Astrocyte of the spinal cord (primary cell): ENCODE data around the gene SLC2A11.

ENCODE experiments used
- DNase-seq: peaks from one replicate; pipeline ENCODE4 v3.0.0; 2011; ENCODE audit warnings: low read depth, low spot score
- H3K4me3 ChIP-seq: 2 replicates; pipeline ENCODE4 v1.5.1; 2011; ENCODE audit warnings: low read depth, mild to moderate bottlenecking, low read length, moderate library complexity
- CTCF ChIP-seq: IDR thresholded peaks from 2 replicates; pipeline ENCODE4 v1.5.1; 2012; ENCODE audit warnings: low read depth, mild to moderate bottlenecking, low read length, inconsistent platforms
- in situ Hi-C: cut with HindIII; loops from 2 replicates; pipeline ENCODE4 v1.10.0; 2017; ENCODE audit warnings: low sequenced_read_pairs

Gene SLC2A11

GRCh38 chr22:23847310-23847920 is 10.3 kb upstream of the SLC2A11 start:
- DNase-seq = no peak
- H3K4me3 ChIP-seq = no peak overlapping the region
- in situ Hi-C loops = no loop called here
- no peak for TF ChIP-seq CTCF

DNA sequence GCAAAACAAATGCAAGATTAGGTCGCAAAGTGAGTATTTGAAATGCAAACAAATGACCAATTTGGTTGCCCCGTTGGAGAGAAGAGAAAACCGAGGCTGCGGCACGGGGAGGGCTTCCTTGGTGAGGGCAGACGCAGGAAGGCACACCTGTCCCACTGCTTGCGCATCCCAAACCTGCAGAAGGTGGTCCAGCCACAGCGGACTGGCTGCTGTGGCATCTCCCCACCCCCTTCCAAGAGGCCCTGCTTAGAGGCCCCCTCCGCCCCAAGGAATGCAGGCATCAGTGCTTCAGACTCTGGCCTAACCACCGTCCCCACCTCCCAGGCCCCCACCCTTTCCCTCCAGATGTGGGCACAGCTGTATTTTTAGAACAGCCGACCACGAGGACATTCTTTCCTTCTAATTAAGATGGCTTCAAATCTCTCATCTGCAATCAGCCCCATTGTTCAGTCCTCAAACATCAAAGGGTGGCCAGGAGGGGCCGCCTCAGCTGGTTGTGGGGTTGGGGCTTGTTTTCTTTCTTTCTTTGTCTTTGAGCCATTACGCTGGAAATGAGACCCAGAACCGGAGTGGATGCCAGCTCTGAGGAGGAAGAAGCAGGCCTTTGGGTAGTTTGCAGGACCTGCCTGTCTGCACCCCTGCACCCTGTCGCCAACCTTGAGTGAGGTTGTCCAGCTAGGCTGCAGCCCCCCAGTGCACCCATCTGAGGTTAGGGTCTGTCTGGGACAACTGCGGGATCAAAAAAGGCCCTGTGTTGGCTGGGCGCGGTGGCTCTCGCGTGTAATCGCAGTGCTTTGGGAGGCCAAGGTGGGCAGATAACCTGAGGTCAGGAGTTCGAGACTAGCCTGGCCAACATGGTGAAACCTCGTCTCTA is 9.4 kb upstream of the SLC2A11 start:
- TF ChIP-seq CTCF = no peak
- in situ Hi-C loops = no loop called here
- DNase-seq = no peak
- H3K4me3 ChIP-seq = no peak overlapping the region

GRCh38 chr22:23849009-23850006 is 8.4 kb upstream of the SLC2A11 start:
- in situ Hi-C loops = no loop called here
- TF ChIP-seq CTCF = peak; percentile 97
- H3K4me3 ChIP-seq = no peak overlapping the region

DNA sequence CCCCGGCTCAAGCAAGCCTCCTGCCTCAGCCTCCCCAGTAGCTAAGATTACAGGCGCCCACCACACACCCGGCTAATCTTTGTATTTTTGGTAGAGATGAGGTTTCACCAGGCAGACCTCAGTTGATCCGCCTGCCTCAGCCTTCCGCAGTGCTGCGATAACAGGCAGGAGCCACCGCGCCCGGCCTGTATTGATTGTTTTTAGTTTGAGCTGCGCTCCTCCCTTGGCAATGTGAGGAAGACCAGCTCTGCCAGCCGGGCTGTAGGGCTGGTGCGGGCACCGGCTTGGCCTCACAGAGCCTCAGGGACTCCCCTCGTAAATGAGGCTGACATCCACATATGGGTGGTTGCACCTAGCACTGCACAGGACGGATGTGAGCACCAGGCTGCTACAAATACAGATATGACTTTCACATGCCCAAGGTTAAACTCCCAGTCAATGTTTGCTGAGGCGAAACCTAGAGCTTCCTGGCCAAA is 7.5 kb upstream of the SLC2A11 start:
- H3K4me3 ChIP-seq = no peak overlapping the region
- TF ChIP-seq CTCF = no peak
- in situ Hi-C loops = no loop called here
- no peak for DNase-seq

More at GRCh38 chr22:23849009-23850006, 8.4 kb upstream of the SLC2A11 start:
- DNase-seq = peak; percentile 67

DNA sequence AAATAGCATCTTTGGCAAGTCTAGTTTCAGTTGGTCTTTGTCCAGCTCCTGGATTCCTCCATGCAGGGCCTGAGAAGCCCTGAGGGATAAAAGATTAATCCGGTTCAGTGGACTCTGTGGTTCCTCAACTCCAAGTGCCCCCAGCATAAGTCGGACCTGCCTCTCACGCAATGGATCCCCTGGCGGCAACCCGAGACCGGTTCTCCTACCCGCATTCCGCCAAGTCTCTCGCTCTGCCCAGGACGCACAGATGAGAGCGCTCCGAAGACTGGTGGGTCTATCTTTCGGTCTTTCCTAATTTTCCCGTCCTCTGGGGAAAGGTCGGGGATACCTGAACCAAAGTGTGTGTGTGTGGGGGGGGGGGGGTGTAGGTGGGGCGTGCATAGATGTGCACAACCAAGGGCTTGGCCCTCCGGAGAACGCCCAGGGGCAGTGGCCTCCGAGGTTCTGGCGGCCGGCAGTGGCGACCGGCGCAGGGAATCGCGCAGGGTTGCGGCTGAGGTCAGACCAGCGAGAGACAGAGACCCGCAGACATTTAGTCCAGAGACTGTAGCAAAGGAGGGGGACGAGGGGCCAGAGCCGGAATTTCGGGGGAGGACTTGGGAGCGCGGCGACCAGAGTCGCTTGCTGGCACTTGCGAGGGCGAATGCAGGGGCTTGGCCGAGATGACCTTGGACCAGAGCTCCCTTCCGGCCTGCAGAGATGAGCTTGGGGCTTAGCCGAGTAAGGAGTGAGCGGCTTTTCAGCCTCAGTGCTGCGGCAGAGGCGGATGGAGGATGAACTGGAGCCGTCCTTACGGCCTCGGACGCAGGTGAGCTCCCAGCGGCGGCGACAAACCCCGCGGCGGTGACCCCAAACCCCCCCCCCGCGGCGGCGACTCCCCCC is 712 bp upstream of the SLC2A11 start:
- H3K4me3 ChIP-seq = peak overlapping the region; percentile 77
- TF ChIP-seq CTCF = no peak
- in situ Hi-C loops = no loop called here

More for the DNA sequence above, 712 bp upstream of the SLC2A11 start:
- DNase-seq = peak; percentile 24
